K562 (cell line): Measurements from ENCODE around the gene NTM.

Experiments used
- BCL6 ChIP-seq: fragments of 250-450 bp; sonication (Bioruptor Pico); IDR thresholded peaks from 2 replicates; pipeline ENCODE4 v1.4.0; 2020
- RAD51 ChIP-seq: fragments of 450-650 bp; IDR thresholded peaks from 2 replicates; pipeline ENCODE4 v1.7.1; 2016; ENCODE audit warnings: low read depth, mild to moderate bottlenecking, borderline replicate concordance
- SREBF2 ChIP-seq: sonication (generic); formaldehyde crosslinking; IDR thresholded peaks from 2 replicates; pipeline ENCODE4 v1.4.0; 2020; ENCODE audit warnings: mild to moderate bottlenecking, missing genetic modification reagents
- TCF7 ChIP-seq: sonication (generic); IDR thresholded peaks from 2 replicates; pipeline ENCODE4 v1.6.1; 2016; ENCODE audit warnings: antibody characterized with exemption, borderline replicate concordance
- TF ChIP-seq, protein P1 (sequence below): sonication (generic); formaldehyde crosslinking; IDR thresholded peaks from 2 replicates; pipeline ENCODE4 v1.5.0; 2020; ENCODE audit warnings: missing genetic modification reagents

DNA sequence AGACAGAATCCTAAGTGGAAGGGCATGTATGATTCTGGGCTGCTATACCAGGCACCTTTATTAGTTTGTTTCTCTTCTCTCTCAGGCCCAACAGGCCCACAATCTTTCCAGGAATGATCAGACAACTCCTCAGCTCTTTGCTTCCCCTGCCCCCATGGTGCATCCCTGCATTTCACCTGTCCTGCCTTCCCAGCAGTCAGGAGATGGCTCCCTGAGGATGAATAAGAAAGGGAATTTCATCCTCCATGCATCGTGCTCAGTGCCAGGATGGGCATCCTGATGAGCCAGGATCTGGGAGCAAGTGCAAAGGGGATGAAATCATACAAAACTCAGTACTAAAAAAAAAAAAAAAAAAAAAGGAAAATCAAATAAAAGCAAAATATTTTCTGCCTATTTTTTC lies 18.6 kb upstream of the NTM start:
- TF ChIP-seq RAD51 = no peak
- TF ChIP-seq, protein P1, sequence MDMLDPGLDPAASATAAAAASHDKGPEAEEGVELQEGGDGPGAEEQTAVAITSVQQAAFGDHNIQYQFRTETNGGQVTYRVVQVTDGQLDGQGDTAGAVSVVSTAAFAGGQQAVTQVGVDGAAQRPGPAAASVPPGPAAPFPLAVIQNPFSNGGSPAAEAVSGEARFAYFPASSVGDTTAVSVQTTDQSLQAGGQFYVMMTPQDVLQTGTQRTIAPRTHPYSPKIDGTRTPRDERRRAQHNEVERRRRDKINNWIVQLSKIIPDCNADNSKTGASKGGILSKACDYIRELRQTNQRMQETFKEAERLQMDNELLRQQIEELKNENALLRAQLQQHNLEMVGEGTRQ (CRISPR knock-in tag) = no peak
- TF ChIP-seq TCF7 = no peak
- no peak for TF ChIP-seq BCL6 (CRISPR knock-in tag)
- TF ChIP-seq SREBF2 (CRISPR knock-in tag) = no peak
